T-helper 2 cell (primary cell): ENCODE data around the gene HRH2.
"Not testable (repeated sequence)": the region's sequence is repeated elsewhere in the genome, so short reads cannot be mapped to it uniquely, and the experiment has no call there.

ENCODE experiments used
- DNase-seq, 5 experiments: peaks; one replicate each; pipeline versions ENCODE4 v3.0.0 to v3.0.0-alpha.2; 2012 to 2022

HRH2 gene

DNA sequence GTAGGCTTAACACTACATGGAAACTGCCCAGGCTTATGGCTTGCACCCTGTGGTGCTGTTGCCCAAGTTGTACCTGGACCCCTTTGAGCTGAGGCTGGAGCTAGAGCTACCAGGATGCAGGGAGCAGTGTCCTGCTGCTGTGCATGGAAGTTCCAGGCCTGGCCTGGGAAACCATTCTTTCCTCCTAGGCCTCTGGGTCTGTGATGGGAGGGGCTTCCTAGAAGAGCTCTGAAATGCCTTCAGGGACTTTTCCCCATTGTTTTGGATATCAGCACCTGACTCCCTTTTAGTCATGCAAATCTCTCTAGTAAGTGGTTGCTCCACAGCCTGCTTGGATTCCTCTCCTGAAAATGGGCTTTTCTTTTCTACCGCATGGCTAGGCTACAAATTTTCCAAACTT is 7.9 kb upstream of the HRH2 start:
- no peak for DNase-seq

DNA sequence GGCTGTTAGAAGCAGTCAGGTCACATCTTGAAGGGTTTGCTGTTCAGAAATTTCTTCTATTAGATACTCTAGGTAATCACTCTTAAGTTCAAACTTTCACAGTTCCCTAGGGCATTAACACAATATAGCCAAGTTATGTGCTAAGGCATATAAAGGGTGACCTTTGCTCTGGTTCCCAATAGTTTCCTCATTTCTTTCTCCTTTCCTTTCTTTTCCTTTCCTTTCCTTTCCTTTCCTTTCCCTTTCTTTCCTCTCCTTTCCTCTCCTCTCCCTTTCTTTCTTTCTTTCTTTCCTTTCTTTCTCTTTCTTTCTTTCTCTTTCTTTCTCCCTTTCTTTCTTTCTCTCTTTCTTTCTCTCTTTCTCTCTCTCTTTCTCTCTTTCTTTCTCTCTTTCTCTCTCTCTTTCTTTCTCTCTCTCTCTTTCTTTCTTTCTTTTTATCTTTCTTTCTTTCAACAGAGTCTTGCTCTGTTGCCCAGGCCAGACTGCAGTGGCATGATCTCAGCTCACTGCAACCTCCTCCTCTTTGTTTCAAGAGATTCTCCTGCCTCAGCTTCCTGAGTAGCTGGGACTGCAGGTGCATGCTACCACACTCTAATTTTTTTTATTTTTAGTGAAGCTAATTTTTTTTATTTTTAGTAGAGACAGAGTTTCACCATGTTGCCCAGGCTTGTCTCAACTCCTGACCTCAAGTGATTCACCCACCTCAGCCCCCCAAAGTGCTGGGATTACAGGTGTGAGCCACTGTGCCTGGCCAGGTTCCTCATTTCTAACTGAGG is 7.3 kb upstream of the HRH2 start:
- DNase-seq = not testable (repeated sequence)

DNA sequence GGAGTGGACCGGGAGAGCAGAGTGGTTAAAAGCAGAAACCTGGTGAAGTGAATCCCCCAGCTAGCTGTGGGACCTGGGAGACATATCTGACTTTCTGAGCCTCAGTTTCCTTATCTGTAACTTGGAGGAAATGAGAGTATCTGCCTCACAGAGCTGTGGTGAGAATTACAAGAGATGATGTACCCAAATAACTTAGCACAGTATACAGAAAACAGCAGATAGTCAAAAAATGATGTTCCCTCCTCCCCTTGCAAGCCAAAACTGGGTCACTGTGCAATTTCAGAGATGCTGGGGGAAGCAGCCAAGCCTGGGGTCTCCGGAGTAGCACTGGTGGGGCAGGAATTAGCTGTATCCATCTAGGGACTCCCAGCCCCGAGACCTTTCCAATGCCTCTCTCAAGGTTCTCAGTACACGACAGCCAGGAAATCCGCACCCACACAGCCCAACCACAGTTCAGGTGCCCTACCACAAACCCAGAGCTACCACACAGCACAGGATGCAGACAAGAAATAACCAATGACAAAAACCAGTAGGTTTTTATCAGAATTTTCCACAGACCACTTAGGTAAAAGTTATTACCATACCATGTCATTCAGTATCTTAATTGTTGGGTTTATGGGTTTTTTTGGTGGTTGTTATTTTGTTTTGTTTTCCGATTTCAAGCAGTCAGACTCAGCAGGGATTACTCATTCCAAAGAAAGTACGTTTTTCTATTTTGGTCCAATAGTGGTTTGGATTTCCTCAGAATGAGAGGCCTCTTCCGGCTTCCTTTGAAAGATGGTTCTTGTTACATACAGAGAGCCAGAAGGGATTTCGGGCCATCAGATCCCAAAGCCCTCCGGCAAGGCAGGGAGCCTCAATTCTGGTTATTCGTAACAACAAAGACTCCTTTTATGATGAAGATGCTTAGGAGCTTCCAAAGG is 4.9 kb upstream of the HRH2 start:
- DNase-seq = peak; percentile 25 to 95 (median 69)

DNA sequence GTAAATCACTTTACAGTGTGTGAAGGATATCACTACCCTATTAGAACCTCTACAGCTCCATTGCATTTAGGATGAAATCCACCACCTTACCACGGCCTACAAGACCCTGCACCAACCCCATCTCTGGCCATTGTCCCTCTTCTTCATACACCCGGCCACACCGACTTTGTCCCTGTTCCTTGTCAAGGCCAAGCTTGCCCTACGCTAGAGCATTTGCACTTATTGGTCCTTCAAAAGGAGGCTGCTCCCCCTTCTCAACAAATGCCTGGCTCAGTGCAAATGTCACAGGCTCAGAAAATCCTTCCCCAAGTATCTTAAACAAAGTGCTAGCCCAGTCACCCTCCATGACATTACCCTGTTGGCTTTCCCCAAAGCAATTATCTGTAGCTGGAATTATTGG is 4.1 kb upstream of the HRH2 start:
- DNase-seq = no peak

DNA sequence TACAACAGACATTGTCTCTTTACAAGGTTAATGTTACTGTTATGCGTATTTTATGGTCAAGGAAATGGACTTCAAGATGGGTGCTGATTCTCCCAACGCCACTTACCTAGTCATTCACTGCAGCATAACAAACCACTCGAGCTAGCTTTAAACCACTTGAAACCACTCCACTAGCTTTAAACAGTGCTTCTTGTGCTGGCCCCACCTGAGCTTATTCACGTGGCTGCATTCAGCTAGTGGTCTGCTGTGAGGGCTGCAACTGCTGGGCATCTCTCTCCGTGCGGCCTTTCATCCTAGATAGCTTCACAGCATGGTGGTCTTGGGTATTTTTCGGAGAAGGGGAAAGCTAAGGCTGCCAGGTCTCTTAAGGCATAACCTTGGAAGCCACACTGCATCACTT is 3.5 kb upstream of the HRH2 start:
- DNase-seq = peak in 1 of 5 experiments; percentile 42

DNA sequence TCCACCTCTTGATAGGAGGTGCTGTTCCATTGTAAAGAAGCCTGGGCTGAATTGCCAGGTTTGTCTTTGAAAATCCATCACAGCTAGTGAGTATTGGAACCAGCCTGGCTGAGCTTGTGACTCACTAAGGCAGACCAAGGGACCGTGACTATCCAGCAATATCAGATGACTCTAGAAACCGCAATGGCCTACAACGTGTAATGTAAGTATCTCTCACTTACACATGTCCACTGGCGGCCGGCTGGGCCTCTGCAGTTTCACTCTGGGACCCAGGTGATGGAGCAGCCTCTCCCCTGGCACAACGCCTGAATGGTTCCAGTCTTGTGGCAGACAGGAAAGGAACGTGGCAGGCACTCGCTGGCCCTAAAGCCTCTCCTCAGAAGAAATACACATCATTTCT is 3.1 kb upstream of the HRH2 start:
- peak in 1 of 5 experiments; percentile 56 for DNase-seq

DNA sequence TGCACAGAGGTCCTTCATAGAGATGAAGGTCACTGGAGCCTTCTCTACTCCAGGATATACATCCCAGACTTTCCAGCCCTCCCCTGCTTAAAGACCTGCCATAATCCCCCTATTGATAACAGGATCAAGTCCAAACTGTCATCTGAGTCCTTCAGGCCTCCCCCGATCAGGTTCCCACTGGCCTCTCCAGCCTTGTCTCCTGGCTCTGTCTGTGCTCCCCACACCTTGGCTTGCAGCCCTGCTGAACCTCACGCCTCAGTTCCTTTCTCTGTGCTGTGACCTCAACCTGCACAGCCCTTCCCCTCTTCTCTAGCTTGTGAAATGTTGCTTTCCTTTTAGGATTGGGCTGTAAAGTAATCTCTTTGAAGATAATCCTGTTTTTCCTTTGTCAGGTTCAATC is 2.5 kb upstream of the HRH2 start:
- no peak for DNase-seq

DNA sequence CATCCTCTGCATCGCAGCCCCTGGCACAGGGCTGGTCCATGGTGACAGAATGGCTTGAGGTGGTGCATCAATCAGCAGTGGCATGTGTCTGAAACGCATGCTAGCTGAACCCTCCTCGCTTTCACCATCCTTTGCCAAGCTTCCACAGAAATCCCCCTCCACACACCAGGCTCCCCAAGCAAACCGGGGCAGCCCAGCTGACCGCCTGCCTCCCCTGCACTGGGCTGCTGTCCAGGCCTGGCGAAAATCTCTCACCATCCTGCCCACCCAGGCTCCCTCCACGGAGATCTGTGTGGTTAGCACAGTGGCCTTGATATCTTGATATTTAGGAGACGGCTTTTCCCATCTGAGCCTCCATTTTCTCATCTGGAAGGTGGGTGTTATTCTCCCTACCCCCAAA is 905 bp upstream of the HRH2 start:
- DNase-seq = no peak

DNA sequence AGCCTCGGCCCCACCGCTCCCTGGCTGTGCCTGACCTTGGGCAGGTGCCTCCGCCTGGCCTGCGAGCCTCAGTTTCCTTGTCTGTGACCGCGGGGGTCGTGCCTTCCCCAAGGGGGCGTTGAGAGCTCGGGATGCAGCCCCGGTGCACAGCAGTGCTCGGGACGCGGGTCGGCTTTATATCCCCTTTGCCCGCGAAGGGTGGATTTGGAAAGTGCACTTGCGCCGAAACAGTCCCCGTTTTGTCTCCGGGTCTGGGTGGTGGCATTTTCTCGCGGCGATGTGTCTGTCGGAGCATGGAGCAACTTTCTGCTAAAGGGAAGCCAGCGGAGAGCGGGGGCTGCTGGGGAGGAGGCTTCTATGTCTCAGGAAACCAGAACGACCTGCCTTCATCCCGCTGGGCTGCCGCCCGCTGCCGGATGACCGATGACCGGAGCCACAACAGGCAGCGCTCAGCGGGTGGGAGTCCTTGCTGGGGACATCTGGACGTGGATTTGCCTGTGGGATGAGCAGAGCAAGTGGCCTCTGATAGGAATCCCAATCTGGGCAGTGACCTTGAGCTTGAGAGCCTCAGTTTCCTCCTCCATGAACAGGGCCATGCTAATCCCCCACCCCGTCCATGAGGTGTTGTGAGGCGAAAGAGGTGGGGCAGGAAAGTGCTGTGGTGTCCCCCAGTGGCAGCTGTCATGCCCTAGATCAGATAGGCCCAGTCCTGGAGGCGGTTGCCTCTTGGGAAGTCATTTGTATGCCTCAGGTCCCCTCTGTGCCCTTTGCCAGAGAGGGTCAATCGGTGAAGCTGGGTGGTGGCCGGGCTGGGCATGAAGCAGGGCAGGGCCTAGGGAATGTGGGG is 651 bp downstream of the HRH2 start:
- DNase-seq = peak in 3 of 5 experiments; percentile 11 to 59 (median 21)

DNA sequence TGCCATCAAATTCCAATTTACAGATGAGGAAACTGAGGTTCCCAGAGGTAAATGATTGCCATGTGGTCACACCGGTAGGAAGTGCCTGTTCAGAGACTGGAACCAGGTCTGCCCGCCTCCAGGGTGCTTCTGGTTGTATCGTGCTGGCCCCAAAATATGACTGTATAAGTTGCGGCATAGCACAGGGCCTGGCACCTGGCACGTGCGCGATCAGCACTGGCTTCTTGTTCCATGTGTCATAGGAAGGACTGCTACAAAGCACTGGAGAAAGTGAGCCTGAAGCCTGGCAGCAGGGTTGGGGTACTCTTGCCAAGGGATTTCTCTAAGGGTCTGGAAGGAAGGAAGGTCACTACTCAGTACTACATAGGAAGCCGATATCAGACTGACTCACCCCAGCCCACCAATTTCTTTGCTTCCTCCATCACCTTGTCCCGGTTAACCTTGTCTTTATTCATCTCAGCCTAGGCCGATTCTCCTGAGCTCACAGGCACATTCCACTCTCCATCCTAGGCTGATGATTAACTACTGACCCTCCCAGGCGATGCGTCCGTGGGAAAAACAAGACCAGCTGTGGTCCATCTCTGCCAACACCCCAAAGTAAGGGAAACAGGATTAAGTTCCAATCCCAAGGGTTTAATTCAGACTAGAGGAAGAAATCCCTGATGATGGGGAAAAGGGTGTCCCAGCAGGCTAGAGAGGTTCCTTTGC is 1.8 kb downstream of the HRH2 start:
- no peak for DNase-seq

DNA sequence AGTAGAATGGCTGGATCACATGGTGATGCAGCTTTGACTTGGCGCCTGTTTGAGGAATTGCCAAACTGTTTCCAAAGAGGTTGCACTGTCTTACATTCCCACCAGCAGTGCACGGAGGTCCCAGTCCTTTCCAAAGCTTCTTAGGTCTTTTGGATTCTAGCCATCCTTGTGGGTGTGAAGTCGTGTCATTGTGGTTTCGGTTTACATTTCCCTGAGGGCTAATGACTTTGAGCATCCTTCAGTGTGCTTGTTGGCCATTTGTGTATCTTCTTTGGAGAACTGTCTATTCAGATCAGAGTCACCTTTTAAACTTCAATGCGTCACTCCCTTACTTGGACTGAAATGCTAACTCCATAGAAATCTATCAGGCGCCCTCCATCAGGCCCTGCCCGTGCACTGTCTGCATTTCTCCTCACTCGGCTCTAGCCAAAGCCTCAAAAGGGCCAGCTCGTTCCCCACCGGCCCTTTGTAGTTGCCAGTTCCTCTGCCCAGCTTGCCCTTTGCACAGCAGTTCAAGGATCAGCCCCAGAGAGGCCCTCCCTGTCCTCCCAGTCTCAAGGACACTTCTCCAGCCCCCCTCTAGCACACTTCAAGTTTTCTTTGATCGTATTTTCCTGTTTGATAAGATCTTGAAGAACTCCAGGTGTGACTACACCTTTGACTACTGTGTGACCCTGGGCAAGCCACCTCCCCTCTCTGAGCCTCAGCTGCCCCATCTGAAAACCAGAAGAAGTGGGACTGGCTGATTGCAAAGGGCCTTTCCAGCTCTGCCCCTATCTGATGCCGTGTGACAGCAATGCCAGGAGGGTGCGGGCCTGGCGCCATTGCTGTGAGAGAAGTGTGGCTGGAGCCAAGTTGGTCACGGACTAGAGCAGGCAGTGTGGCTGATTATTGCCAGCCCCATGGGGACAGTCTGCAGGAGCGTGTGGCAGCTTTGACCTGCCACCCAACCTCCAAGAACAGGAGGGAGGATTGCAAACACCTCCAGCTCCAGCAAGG is 5.6 kb downstream of the HRH2 start:
- peak in 1 of 5 experiments; percentile 30 for DNase-seq

DNA sequence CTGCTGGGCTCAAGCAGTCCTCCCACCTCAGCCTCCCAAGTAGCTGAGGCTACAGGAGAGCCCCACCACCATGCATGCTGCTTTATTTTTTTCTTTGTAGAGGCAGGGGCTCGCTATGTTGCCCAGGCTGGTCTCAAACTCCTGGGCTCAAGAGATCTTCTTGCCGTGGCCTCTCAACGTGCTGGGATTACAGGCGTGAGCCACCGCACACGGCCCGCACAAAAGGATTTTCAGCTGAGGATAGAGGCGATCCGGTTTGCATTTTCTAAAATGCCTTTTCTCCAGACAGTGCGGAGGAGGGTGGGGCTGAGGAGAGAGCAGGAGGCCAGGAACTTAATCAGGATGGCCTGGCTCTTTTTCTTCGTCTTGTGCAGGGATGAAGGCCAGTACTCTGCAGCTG is 6.9 kb downstream of the HRH2 start:
- no peak for DNase-seq

DNA sequence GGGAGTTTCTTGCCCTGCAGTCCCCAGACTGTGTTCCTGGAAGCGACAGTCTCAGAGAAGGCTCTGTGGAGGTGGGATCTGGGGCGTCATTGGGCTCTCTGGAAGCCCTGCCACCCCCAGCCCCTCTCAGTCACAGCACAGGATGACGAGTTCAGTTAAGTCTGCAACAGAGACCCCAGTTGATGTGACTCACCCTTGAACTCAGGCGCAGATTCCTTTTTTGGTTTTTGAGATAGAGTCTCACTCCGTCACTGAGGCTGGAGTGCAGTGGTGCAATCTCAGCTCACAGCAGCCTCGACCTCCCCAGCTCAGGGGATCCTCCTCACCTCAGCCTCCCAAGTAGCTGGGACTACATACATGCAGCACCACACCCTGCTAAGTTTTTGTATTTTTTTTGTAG is 8.3 kb downstream of the HRH2 start:
- no peak for DNase-seq

DNA sequence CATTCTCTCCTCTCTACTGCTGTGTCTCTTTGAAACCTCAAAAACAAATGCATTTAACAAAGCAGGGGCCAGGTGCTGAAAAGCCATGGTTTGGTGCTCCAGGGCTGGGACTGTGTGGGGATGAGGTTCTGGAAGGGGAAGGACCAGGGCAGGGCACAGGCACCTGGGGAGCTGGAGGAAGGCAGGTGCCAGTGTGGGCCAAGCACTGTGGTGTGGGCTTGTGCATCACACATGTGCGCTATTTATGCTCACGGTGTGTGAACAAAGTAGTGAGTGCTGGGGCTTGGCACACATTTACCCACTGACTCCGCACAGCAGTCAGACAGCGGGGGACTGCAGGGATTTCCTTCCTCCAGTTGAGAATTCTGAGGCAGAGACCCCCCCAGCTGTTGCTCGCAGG is 10.1 kb downstream of the HRH2 start:
- no peak for DNase-seq

DNA sequence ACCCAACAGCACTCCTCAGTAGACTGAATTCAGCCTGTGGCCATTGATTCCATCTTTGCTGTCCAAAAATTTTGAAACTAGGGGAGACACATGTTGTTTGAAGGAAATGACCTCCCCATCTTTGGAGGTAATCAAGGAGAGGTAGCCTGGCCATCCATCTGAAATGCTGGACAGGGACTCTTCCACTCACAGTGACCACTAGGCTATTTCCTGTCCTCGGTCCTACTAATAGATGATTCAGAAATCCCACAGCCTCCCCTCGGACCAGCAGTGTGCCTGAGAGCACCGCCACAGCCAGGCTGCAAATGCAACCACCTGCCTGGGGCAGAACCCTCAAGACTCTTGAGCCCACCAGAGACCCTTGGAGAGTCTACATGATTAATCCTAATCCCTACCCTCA is 12.5 kb downstream of the HRH2 start:
- DNase-seq = no peak

DNA sequence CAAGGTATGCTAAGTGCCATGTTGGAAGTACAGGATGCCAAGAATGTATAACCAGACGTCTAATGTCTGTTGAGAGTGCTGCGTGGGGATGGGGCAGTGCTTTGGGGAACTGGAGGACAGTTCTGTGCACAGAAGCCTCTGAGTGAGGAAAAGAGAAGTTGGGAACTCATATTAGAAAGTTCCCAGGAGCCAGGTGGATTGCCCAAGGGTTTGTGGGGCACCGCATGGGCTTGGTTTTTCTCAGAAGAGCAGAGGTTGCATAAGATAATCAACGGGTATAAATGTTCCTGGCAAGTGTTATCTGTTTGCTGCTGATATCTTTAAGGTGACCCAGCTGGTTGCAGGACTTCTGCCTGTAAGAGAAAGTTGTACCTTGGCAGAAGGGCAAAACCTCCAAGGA is 13.1 kb downstream of the HRH2 start:
- no peak for DNase-seq

DNA sequence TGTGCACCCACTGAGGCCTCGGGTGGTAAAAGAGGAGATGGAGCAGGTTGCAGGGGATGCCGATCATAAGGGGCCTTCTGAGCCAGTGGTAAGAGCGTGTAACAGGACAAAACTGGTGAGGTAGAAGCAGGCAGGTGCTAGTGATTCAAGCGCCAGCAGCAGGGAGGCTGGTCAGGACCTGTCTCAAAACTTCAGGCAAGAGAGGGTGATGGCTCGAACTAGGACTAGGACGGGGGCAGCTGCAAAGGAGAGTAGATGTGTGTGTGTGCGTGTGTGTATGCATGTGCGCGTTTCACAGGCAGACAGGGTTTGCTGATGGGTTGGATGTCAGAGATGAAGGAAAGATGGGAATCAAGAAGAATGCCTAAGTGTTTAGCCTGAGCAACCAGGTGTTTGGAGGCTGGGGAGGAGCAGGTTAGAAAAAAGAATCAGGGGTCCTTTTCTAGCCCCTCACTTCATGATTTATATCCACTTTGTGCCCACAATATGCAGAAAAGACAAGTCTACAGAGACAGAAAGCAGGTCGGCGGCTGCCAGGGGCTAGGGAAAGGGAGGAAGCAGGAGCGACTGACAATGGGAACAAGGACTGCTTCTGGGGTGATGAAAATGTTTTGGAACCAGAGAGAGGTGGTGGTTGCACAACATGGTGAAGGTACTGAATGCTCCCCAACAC is 15.2 kb downstream of the HRH2 start:
- no peak for DNase-seq

DNA sequence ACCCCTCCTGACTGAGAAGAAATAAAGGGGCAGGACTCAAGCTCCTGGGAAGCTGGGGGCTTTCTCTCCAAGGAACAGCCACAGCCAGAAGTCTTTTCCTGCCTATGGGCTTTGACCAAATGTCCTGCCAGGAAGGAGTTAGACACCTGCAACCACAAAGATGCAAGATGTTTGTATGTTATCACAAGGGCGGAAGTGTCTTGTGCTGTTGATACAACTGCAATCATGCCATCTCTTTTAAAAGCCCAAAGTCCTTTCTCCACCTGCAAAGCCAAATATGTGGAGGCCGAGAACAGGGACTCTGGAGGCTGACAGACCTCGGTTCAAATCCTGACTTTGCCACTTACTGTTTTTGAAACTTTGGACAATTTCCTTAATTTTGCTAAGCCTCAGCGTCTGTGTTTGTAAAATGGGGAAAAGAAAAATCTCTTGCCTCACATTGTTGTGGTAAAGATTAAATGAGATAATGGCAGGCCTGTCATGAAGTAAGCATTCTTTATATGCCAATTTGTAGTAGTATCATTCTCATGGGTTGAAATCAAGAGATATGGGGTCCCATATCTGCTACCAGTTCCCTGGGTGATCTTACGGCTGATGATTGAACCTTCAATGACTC is 17.0 kb downstream of the HRH2 start:
- DNase-seq = peak in 1 of 5 experiments; percentile 42

DNA sequence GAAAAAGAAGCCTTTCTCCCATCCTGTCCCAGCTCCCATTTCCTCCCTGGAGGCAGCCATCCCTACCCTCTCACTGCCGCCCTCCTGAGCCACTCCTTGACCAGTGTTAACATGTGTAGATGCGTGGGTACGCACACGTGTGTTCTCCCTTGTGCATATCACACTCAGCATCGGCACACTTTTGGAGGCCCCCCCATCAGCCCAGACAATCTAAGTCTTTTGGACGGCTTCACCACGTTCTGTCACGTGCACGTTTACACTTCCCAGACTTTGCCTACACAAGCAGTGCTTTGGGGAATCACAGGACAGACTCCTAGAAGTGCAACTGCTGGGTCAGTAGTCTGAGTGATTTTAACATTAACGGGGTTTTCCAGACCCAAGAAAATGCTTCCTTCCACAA is 18.0 kb downstream of the HRH2 start:
- DNase-seq = no peak

DNA sequence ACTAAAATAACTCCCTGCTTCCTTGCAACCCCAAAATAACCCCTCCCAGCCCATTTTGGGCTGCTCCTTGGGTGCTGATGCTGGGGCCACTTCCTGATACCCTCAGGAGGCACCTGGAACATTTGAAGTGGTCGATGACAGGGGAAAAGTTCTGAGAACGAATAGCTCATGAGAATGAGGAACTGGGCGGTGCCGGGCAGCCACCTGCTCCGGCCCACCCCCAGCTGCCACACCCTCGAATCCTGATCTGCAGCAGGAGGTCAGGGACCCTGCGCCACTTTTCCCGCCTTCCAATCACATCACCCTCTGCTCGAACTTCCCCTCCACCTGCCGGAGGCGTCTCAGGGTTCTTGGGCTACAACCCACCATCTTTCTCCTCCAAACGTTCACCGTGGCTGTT is 19.7 kb downstream of the HRH2 start:
- no peak for DNase-seq
